HCT116 (cell line): ENCODE data around the gene DYNC1LI1. TPM values are rescaled to one million over a fixed set of nuclear protein-coding genes. Genes with fewer than 3 reads are reported as not detected.
A peak's percentile ranks its signal among the peaks of the same experiment; 100 is the strongest.

Experiments
- ATAC-seq: fragments of 200-7000 bp; cut with Tn5 transposase; 2 replicates; pipeline ENCODE4 v1.9.1; 2020; ENCODE audit warnings: mild to moderate bottlenecking, moderate library complexity
- BruUV-seq: library from RNA; stranded (reverse); fragments of 400-500 nt; replicated peaks from 2 replicates; lab custom pipeline; 2021; lab: Mats Ljungman, UMichigan
- CTCF ChIA-PET: fragments of 300-600 bp; sonication (Branson Sonifier 250); formaldehyde crosslinking; loops from one replicate; lab custom pipeline; 2021; ENCODE audit warnings: antibody characterized with exemption; lab: Charles Lee
- POLR2A ChIA-PET: fragments of 300-600, 350-600 bp; sonication (Branson Sonifier 250); formaldehyde crosslinking; loops from one replicate; lab custom pipeline; 2021; ENCODE audit warnings: antibody characterized with exemption; lab: Charles Lee
- RAD21 ChIA-PET, 2 experiments: fragments of 300-600 bp; sonication (Branson Sonifier 250); formaldehyde crosslinking; loops; one replicate each; lab custom pipeline; 2023; ENCODE audit warnings: low total read pairs in 2 of 2; ENCODE audit not compliant: uncharacterized antibody in 2 of 2, unreplicated experiment in 2 of 2, low non-redundant PET in 1 of 2; lab: Charles Lee
- DNase-seq: peaks from one replicate; pipeline ENCODE4 v3.0.0-alpha.2; 2010; ENCODE audit warnings: low read depth, low spot score
- H2AFZ ChIP-seq: fragments of 200-600 bp; shearing (Covaris generic), sonication (generic); 2 replicates; pipeline ENCODE4 v1.6.1; 2017; ENCODE audit warnings: low read depth, mixed run types, mixed read lengths, antibody characterized with exemption, low read length; ENCODE audit not compliant: poor library complexity, severe bottlenecking
- H3K27ac ChIP-seq: 2 replicates; pipeline ENCODE4 v1.5.1; 2012; ENCODE audit warnings: low read depth, low read length
- H3K27me3 ChIP-seq: fragments of 200-600 bp; sonication (generic); 2 replicates; pipeline ENCODE4 v1.6.1; 2016; ENCODE audit warnings: mixed run types, low read length, mixed read lengths; ENCODE audit not compliant: insufficient read depth
- H3K36me3 ChIP-seq, 2 experiments: fragments of 200-500 bp in 1 of 2; fragments of 200-600 bp in 1 of 2; sonication (Bioruptor generic) in 1 of 2; sonication (generic) in 1 of 2; 2 replicates each; pipeline versions ENCODE4 v1.5.1 to v1.6.1; 2014 to 2016; ENCODE audit warnings: low read length in 2 of 2, inconsistent platforms in 1 of 2, mixed read lengths in 1 of 2, mixed run types in 1 of 2; ENCODE audit not compliant: insufficient read depth in 2 of 2, control insufficient read depth in 1 of 2
- H3K4me1 ChIP-seq, 2 experiments: fragments of 200-600 bp in 1 of 2; sonication (generic) in 1 of 2; 2 replicates each; pipeline versions ENCODE4 v1.5.1 to v1.6.1; 2012 to 2017; ENCODE audit warnings: low read length in 2 of 2, inconsistent platforms in 1 of 2, mild to moderate bottlenecking in 1 of 2, mixed read lengths in 1 of 2, mixed run types in 1 of 2, moderate library complexity in 1 of 2; ENCODE audit not compliant: insufficient read depth in 2 of 2, control insufficient read depth in 1 of 2
- H3K4me2 ChIP-seq: fragments of 200-600 bp; sonication (generic); 2 replicates; pipeline ENCODE4 v1.6.1; 2017; ENCODE audit warnings: mixed run types, low read length, mixed read lengths
- H3K4me3 ChIP-seq, 2 experiments: fragments of 200-600 bp in 1 of 2; sonication (generic) in 1 of 2; replicated peaks in 1 of 2; 2 replicates each; pipeline ENCODE4 v1.5.1; 2011 to 2016; ENCODE audit warnings: low read length in 2 of 2, control low read depth in 1 of 2, low read depth in 1 of 2, mild to moderate bottlenecking in 1 of 2, mixed read lengths in 1 of 2, mixed run types in 1 of 2
- H3K79me2 ChIP-seq: fragments of 200-600 bp; sonication (generic); 2 replicates; pipeline ENCODE4 v1.6.1; 2017; ENCODE audit warnings: mild to moderate bottlenecking, mixed run types, low read length, moderate library complexity, mixed read lengths; ENCODE audit not compliant: insufficient read depth
- H3K9ac ChIP-seq: fragments of 200-600 bp; sonication (generic); 2 replicates; pipeline ENCODE4 v1.6.1; 2016; ENCODE audit warnings: low read length, mixed read lengths
- H3K9me2 ChIP-seq: fragments of 200-600 bp; sonication (generic), shearing (Covaris generic); 2 replicates; pipeline ENCODE4 v1.6.1; 2017; ENCODE audit warnings: mixed run types, mild to moderate bottlenecking, moderate library complexity; ENCODE audit not compliant: insufficient read depth
- H3K9me3 ChIP-seq, 2 experiments: fragments of 200-500 bp in 1 of 2; fragments of 200-600 bp in 1 of 2; sonication (Bioruptor generic) in 1 of 2; sonication (generic) in 1 of 2; 2 replicates each; pipeline ENCODE4 v1.6.1; 2014 to 2017; ENCODE audit warnings: low read length in 2 of 2, mixed read lengths in 2 of 2, inconsistent platforms in 1 of 2, low read depth in 1 of 2, mild to moderate bottlenecking in 1 of 2, mixed run types in 1 of 2, moderate library complexity in 1 of 2; ENCODE audit not compliant: control insufficient read depth in 1 of 2, insufficient read depth in 1 of 2
- H4K20me1 ChIP-seq: fragments of 200-600 bp; sonication (generic), shearing (Covaris generic); 2 replicates; pipeline ENCODE4 v1.6.1; 2017; ENCODE audit warnings: mixed run types, mild to moderate bottlenecking, moderate library complexity; ENCODE audit not compliant: insufficient read depth
- CBX3 ChIP-seq: IDR thresholded peaks from 2 replicates; pipeline ENCODE4 v1.6.1; 2012; ENCODE audit warnings: low read depth
- CEBPB ChIP-seq: IDR thresholded peaks from 2 replicates; pipeline ENCODE4 v1.6.1; 2012; ENCODE audit warnings: low read depth
- EGR1 ChIP-seq: IDR thresholded peaks from 2 replicates; pipeline ENCODE4 v1.6.1; 2012; ENCODE audit warnings: low read depth
- ELF1 ChIP-seq: IDR thresholded peaks from 2 replicates; pipeline ENCODE4 v1.6.1; 2012; ENCODE audit warnings: low read depth, borderline replicate concordance
- EZH2 ChIP-seq: fragments of 200-600 bp; sonication (generic); IDR thresholded peaks from 2 replicates; pipeline ENCODE4 v1.6.1; 2017; ENCODE audit warnings: antibody characterized with exemption, mixed run types
- EZH2phosphoT487 ChIP-seq: fragments of 200-600 bp; IDR thresholded peaks from 2 replicates; pipeline ENCODE4 v1.6.1; 2018; ENCODE audit warnings: antibody characterized with exemption, borderline replicate concordance
- JUND ChIP-seq: IDR thresholded peaks from 2 replicates; pipeline ENCODE4 v1.6.1; 2012
- POLR2A ChIP-seq: IDR thresholded peaks from 2 replicates; pipeline ENCODE4 v1.7.0; 2011; ENCODE audit warnings: borderline replicate concordance; ENCODE audit not compliant: insufficient read depth, insufficient read length; ENCODE audit errors: extremely low read depth
- SIN3A ChIP-seq: IDR thresholded peaks from 2 replicates; pipeline ENCODE4 v1.6.1; 2012; ENCODE audit warnings: low read depth
- SRF ChIP-seq: IDR thresholded peaks from 2 replicates; pipeline ENCODE4 v1.6.1; 2012; ENCODE audit warnings: low read depth
- TCF7L2 ChIP-seq: IDR thresholded peaks from 2 replicates; pipeline ENCODE4 v1.7.0; 2011; ENCODE audit warnings: borderline replicate concordance, inconsistent platforms; ENCODE audit not compliant: insufficient read depth, insufficient read length; ENCODE audit errors: extremely low read depth
- ZFX ChIP-seq: fragments of 450-650 bp; IDR thresholded peaks from 2 replicates; pipeline ENCODE4 v1.6.1; 2017
- intact Hi-C: fragments of 100-400 bp; cut with micrococcal nuclease; formaldehyde crosslinking; loops from 2 replicates; pipeline ENCODE4 v1.10.0; 2022
- total RNA-seq: library from RNA; stranded (reverse); gene quantifications from one replicate; pipeline ENCODE4 v1.2.1, GENCODE V29; 2021; ENCODE audit not compliant: unreplicated experiment
- TF ChIP-seq, protein P1 (sequence below): IDR thresholded peaks from 2 replicates; pipeline ENCODE4 v1.6.1; 2012
- TF ChIP-seq, protein P2 (sequence below): IDR thresholded peaks from 2 replicates; pipeline ENCODE4 v1.6.1; 2012
- TF ChIP-seq, protein P3 (sequence below): IDR thresholded peaks from 2 replicates; pipeline ENCODE4 v1.6.1; 2011; ENCODE audit warnings: mild to moderate bottlenecking, low read length, moderate library complexity; ENCODE audit not compliant: insufficient replicate concordance; ENCODE audit errors: extremely low read depth

DYNC1LI1 gene
- total RNA-seq, 1 experiment from 2014 or later: 39.4 TPM

DNA sequence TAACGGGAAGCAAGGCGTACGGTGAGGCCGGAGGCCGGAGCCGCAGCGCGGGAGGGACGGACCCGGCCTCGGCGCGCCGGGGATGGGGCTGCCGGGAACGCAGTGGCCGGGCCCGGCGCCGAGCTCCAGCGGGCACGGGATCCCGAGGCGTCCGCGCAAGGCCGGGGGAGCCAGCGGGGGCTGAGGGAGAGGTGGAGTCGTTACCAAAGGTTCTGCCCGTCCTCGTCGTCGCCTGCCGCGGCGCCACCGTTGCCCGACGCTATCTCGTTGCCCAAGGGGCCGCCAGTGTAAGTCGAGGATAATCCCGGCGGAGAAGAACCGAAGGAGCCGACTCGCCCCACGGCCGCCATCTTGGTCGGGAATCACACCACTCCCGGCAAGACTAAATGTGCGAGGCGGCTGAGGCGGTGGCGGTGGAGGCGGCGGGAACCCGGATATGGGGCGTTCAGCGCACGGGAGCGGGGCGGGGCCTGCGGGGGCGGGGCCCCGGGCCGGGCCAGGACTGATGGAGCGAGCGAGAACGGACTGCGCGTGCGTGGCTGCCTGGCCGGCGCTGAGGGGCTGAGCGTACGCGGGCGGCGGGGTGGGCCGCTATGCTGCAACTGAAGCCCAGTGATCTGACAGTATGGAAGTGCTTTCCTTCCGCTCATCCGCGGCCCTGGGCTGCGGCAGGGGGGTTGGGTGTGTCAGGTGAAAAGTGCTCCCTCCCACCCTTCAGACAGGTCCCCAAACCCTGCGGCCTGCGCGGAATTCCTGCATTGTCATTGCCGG, at the start of gene DYNC1LI1 (continued):
- TF ChIP-seq EGR1 (peak; percentile 92), SIN3A (peak; percentile 80), EZH2 (no peak), CBX3 (no peak; the same call in 1 of the 2 replicates)

DNA sequence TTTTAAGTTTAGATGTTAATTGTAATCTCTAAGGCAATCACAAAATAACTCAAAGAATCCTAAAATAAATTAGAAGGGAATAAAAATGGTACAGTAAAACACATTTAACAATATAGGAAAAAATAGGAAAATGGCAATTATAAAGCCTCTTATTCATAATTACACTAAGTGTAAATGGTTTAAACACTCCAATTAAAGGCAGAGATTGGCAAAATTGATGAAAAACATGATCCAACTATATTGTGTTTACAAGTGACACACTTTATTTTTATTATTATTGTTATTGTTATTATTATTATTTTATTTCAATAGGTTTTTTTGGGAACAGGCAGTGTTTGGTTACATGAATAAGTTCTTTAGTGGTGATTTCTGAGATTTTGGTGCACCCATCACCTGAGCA, 48.7 kb upstream of the DYNC1LI1 start:
- Histone ChIP-seq H3K4me2 (no peak overlapping the region), H3K79me2 (no peaks in the 10 kb centered on the region), H4K20me1 (no peaks in the 10 kb centered on the region), H3K4me3 (no peak overlapping the region), H3K27me3 (no peaks in the 10 kb centered on the region), H3K36me3 (no peaks in the 10 kb centered on the region), H3K4me1 (no peaks in the 10 kb centered on the region), H2AFZ (no peak overlapping the region), H3K9me2 (no peaks in the 10 kb centered on the region), H3K9ac (no peak overlapping the region), H3K27ac (no peak overlapping the region), H3K9me3 (no peaks in the 10 kb centered on the region)
- no peak for ATAC-seq
- ChIA-PET POLR2A (no interaction called here), RAD21 (no interaction called here), CTCF (no interaction called here)
- TF ChIP-seq CBX3 (0 out of 2 replicates have a peak, but pooled peaks have one; percentile 20), ZFX (no peak)
- intact Hi-C loops: no loop called here
- DNase-seq: no peak
- BruUV-seq: no TSS peak

DNA sequence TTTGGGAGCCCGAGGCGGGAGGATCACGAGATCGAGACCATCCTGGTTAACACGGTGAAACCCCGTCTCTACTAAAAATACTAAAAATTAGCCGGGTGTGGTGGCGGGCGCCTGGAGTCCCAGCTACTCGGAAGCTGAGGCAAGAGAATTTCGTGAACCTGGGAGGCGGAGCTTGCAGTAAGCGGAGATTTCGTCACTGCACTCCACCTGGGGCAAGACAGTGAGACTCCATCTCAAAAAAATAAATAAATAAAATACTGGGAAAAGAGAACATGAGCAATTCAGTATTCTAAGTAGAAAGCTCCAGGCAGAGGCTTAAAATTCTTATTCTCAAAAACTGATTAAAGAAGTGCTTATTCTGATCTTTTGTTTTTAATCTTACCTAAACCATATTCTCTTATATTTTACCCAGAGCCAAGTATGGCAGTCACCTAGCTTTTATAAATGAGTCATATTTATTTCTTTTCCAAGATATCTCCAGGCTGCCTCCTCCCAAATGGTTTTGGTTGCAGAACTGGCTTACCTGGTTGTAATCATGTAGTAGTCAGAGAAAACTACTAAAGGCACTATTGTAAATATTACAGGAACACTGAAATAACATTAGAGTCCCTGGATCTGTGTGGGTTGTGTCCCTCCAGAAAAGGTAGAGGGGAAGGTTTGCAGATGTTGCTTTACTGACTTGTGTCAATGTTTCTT, 45.8 kb upstream of the DYNC1LI1 start:
- no peak overlapping the region for H2AFZ ChIP-seq
- POLR2A ChIA-PET: no interaction called here
- DNase-seq: no peak
- H3K4me3 ChIP-seq: no peak overlapping the region
- H3K9ac ChIP-seq: no peak overlapping the region
- intact Hi-C loops: no loop called here
- ATAC-seq: no peak
- no peak overlapping the region for H3K4me2 ChIP-seq
- RAD21 ChIA-PET: no interaction called here
- no peaks in the 10 kb centered on the region for H3K4me1 ChIP-seq
- H4K20me1 ChIP-seq: no peaks in the 10 kb centered on the region
- no peak overlapping the region for H3K27ac ChIP-seq
- no TSS peak for BruUV-seq
- H3K79me2 ChIP-seq: no peaks in the 10 kb centered on the region
- no peaks in the 10 kb centered on the region for H3K36me3 ChIP-seq
- no peaks in the 10 kb centered on the region for H3K9me3 ChIP-seq
- H3K27me3 ChIP-seq: no peaks in the 10 kb centered on the region
- no peaks in the 10 kb centered on the region for H3K9me2 ChIP-seq
- CTCF ChIA-PET: no interaction called here
- TF ChIP-seq, protein P1, sequence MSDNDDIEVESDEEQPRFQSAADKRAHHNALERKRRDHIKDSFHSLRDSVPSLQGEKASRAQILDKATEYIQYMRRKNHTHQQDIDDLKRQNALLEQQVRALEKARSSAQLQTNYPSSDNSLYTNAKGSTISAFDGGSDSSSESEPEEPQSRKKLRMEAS: no peak
- no peak for TF ChIP-seq ZFX
- no peak for TF ChIP-seq POLR2A
- TF ChIP-seq JUND: no peak
- no peak for TF ChIP-seq CEBPB
- TF ChIP-seq EGR1: no peak
- no peak for TF ChIP-seq EZH2phosphoT487
- no peak for TF ChIP-seq EZH2
- TF ChIP-seq ELF1: no peak
- TF ChIP-seq SIN3A: no peak
- TF ChIP-seq, protein P2, sequence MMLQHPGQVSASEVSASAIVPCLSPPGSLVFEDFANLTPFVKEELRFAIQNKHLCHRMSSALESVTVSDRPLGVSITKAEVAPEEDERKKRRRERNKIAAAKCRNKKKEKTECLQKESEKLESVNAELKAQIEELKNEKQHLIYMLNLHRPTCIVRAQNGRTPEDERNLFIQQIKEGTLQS: no peak
- no peak for TF ChIP-seq SRF
- TF ChIP-seq TCF7L2: no peak
- TF ChIP-seq, protein P3, sequence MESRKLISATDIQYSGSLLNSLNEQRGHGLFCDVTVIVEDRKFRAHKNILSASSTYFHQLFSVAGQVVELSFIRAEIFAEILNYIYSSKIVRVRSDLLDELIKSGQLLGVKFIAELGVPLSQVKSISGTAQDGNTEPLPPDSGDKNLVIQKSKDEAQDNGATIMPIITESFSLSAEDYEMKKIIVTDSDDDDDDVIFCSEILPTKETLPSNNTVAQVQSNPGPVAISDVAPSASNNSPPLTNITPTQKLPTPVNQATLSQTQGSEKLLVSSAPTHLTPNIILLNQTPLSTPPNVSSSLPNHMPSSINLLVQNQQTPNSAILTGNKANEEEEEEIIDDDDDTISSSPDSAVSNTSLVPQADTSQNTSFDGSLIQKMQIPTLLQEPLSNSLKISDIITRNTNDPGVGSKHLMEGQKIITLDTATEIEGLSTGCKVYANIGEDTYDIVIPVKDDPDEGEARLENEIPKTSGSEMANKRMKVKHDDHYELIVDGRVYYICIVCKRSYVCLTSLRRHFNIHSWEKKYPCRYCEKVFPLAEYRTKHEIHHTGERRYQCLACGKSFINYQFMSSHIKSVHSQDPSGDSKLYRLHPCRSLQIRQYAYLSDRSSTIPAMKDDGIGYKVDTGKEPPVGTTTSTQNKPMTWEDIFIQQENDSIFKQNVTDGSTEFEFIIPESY: no peak
